Thyroid gland (tissue), 4 donors: Measurements from ENCODE around the gene RBMS2. TPM values are rescaled to one million over a fixed set of nuclear protein-coding genes. Genes with fewer than 3 reads are reported as not detected.
A peak's percentile ranks its signal among the peaks of the same experiment; 100 is the strongest.
"Not testable (repeated sequence)": the region's sequence is repeated elsewhere in the genome, so short reads cannot be mapped to it uniquely, and the experiment has no call there.

Experiments
- DNase-seq, 2 donors: peaks; one replicate each; pipeline ENCODE4 v3.0.0-alpha.2; 2019
- H3K27ac ChIP-seq, 3 donors: fragments of 200-600 bp; sonication (generic); 1 replicate in 2 of 3; 2 replicates in 1 of 3; pipeline ENCODE4 v1.5.1; 2016 to 2019; ENCODE audit warnings: mild to moderate bottlenecking in 1 of 3, moderate library complexity in 1 of 3
- H3K27me3 ChIP-seq: fragments of 200-600 bp; sonication (generic); one replicate; pipeline ENCODE4 v1.5.1; 2019
- H3K36me3 ChIP-seq, 2 donors: fragments of 200-600 bp; sonication (generic); one replicate each; pipeline ENCODE4 v1.5.1; 2016 to 2019
- H3K4me1 ChIP-seq, 2 donors: fragments of 200-600 bp; sonication (generic); one replicate each; pipeline ENCODE4 v1.5.1; 2017 to 2019
- H3K4me3 ChIP-seq, 3 donors: fragments of 200-600 bp; sonication (generic); replicated peaks in 1 of 3; 1 replicate in 2 of 3; 2 replicates in 1 of 3; pipeline ENCODE4 v1.5.1; 2016; ENCODE audit warnings: mild to moderate bottlenecking in 1 of 3
- H3K9me3 ChIP-seq: fragments of 200-600 bp; sonication (generic); one replicate; pipeline ENCODE4 v1.5.1; 2017
- CTCF ChIP-seq, 6 experiments: fragments of 200-600 bp in 3 of 6; fragments of 450-650 bp in 3 of 6; sonication (generic) in 3 of 6; IDR thresholded peaks; one replicate each; pipeline ENCODE4 v1.5.1; 2016 to 2019; ENCODE audit warnings: antibody characterized with exemption in 6 of 6, mild to moderate bottlenecking in 2 of 6, inconsistent platforms in 1 of 6, moderate library complexity in 1 of 6
- POLR2A ChIP-seq, 2 donors: fragments of 450-650 bp; IDR thresholded peaks; one replicate each; pipeline ENCODE4 v1.6.1; 2017; ENCODE audit warnings: antibody characterized with exemption in 2 of 2, mild to moderate bottlenecking in 2 of 2, moderate library complexity in 1 of 2
- WGBS, 2 donors: methylation state at CpG; one replicate each; pipeline ENCODE4 v1.1.5; 2017; 5-methylcytosine and 5-hydroxymethylcytosine counted together
- intact Hi-C: fragments of 100-400 bp; cut with DNase I; formaldehyde crosslinking; loops from one replicate; pipeline ENCODE4 v1.15.1; 2023
- total RNA-seq, 4 donors: library from RNA; depleted of rRNA; stranded (reverse); fragments of >200 nt; gene quantifications; one replicate each; pipeline ENCODE4 v1.2.3, GENCODE V29; 2016

The RBMS2 gene
- total RNA-seq, 4 donors from 2014 or later, result 39.8 to 58.3 (median 50.2) TPM

DNA sequence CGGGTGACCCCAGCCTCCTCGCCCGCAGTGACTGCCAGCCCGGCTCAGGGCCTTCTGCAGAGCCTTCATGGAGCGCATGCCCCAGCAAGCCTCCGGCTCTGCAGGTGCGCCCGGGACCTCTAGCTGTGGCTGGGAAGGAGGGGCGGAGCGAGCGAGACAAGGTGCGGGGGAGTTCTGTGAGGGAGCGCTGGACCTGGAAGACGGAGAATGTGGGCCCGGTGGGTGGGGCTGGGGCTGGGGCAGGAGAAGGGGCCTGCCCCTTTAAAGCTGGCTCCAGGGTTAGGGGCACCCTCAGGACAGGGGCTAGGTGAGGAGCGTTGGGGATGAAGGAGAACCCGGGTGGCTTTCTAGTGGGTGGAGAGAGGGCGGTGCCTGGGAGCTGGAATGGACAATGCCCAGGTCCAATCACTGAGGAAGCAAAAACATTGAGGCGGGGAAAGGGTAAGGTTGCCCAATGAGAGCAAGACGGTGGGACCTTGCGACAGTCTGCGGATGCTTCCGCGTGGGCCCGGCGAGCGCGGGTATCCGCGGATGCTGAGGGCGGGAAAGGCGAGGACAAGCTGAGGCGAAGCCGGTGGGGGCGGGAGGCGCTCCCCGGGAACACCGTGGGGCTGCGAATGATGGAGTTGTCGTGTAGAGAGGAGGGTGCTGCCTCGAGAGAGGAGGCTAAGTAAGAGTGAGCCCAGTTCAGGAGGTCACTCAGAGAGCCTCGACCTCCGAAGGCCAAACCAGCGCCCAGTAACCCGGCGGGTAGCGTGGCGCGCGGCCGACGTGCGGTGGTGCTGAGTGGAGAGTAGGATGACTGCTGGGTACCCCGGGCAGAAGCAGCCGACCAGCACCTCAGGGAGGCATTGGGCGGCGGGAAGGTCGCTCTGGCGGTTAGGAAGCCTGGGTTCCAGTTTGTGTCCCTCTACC, 33.3 kb upstream of the RBMS2 start, which contains the start of gene GLS2:
Gene GLS2 (minus strand): TSS at position 121 of the 915 bp plus-strand sequence. CDS start 43 bp downstream, at position 78.
- 20 to 22% methylated on average over 47 to 49 of the region's 59 CpGs for WGBS, 2 donors
- Histone ChIP-seq H3K9me3 (no peaks in the 10 kb centered on the region), H3K27ac (peak within 1 kb of the TSS in 2 of 3 donors; percentile 18 to 39), H3K27me3 (no peaks in the 10 kb centered on the region), H3K4me1 (peaks cover 4 to 6% of the 10 kb centered on the region in 2 donors), H3K4me3 (peak within 1 kb of the TSS; percentile 6 to 57 (median 41)), H3K36me3 (no peaks in the 10 kb centered on the region)
- intact Hi-C loops, result no loop called here
- no peak for TF ChIP-seq CTCF (IDR thresholded peaks at IDR 0.05)
- peak in 1 of 2 donors; percentile 38 for TF ChIP-seq POLR2A (IDR thresholded peaks at IDR 0.05)
- DNase-seq, result peak; percentile 78 to 81

DNA sequence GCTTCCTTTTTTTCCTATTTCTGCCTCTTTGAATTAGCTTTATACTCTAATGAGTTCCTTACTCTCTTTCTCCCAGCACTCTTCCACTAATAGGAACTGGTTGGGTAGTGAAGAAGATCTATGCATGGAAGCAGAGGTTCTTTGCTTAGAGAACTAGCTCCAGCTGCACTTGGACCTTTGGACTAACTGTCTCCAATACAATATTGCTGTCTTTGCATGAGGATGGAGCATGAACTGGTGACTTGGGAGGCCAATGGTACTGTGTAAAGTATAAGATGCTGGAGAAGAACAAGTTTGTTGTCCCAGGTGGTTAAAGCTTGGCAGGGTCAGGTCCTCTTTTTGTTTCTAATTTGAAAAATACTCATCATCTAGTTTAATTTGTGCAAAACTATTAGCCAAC, 31.3 kb upstream of the RBMS2 start:
- DNase-seq, result no peak
- Histone ChIP-seq H3K9me3 (no peaks in the 10 kb centered on the region), H3K27me3 (no peaks in the 10 kb centered on the region), H3K36me3 (no peaks in the 10 kb centered on the region), H3K27ac (no peak overlapping the region), H3K4me1 (peaks cover 4 to 6% of the 10 kb centered on the region in 2 donors), H3K4me3 (no peak overlapping the region)
- no peak for TF ChIP-seq POLR2A (IDR thresholded peaks at IDR 0.05)
- no peak for TF ChIP-seq CTCF (IDR thresholded peaks at IDR 0.05)
- intact Hi-C loops, result no loop called here

GRCh38 chr12:56493409-56494105, 28.1 kb upstream of the RBMS2 start:
- H3K36me3 ChIP-seq, H3K4me1 ChIP-seq, H3K27me3 ChIP-seq, H3K27ac ChIP-seq, H3K4me3 ChIP-seq, H3K9me3 ChIP-seq, intact Hi-C loops, DNase-seq: not testable (repeated sequence)
- WGBS, 2 donors, result 90 to 92% methylated on average over 13 to 19 of the region's 31 CpGs

DNA sequence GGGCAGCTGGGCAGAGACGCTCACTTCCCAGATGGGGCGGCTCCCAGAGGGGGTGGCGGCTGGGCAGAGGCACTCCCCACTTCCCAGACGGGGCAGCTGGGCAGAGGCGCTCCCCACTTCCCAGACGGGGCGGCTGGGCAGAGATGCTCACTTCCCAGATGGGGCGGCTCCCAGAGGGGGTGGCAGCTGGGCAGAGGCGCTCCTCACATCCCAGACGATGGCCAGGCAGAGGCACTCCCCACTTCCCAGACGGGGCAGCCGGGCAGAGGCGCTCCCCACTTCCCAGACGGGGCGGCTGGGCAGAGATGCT, 27.6 kb upstream of the RBMS2 start:
- H3K36me3 ChIP-seq, H3K9me3 ChIP-seq, H3K27ac ChIP-seq, H3K4me3 ChIP-seq, intact Hi-C loops, H3K27me3 ChIP-seq, DNase-seq, H3K4me1 ChIP-seq: not testable (repeated sequence)
- WGBS, 2 donors, result no CpG with 5 or more reads among the region's 15 CpGs

DNA sequence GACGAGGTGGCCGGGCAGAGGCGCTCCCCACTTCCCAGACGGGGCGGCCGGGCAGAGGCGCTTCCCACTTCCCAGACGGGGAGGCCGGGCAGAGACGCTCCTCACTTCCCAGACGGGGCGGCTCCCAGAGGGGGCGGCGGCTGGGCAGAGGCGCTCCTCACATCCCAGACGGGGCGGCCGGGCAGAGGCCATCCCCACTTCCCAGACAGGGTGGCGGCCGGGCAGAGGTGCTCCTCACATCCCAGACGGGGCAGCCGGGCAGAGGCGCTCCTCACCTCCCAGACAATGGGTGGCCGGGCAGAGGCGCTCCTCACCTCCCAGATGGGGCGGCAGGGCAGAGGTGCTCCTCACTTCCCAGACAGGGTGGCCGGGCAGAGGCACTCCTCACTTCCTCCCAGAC, 27.1 kb upstream of the RBMS2 start:
- H3K27ac ChIP-seq, H3K9me3 ChIP-seq, H3K27me3 ChIP-seq, H3K4me1 ChIP-seq, H3K4me3 ChIP-seq, intact Hi-C loops, DNase-seq, H3K36me3 ChIP-seq: not testable (repeated sequence)
- 91 to 96% methylated on average over 7 to 23 of the region's 27 CpGs for WGBS, 2 donors

DNA sequence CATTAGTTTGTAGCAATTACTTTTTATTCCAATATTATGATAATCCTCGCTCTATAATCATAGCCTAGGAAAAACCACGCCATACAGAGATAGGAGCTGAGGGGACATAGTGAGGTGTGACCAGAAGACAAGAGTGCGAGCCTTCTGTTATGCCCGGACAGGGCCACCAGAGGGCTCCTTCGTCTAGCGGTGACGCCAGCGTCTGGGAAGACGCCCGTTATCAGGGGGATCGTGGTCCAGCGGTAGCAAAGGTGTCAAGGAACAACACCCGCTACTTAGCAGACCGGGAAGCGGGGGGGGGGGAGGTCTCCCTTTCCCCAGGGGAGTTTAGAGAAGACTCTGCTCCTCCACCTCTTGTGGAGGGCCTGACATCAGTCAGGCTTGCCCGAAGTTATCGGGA, 24.9 kb upstream of the RBMS2 start:
- H3K36me3 ChIP-seq, H3K9me3 ChIP-seq, intact Hi-C loops, H3K27ac ChIP-seq, H3K4me3 ChIP-seq, H3K4me1 ChIP-seq, H3K27me3 ChIP-seq: not testable (repeated sequence)
- TF ChIP-seq CTCF (IDR thresholded peaks at IDR 0.05), result peak; percentile 14 to 48 (median 18)
- 9 to 14% methylated on average over 5 to 13 of the region's 17 CpGs for WGBS, 2 donors
- peak; percentile 57 to 66 for DNase-seq

DNA sequence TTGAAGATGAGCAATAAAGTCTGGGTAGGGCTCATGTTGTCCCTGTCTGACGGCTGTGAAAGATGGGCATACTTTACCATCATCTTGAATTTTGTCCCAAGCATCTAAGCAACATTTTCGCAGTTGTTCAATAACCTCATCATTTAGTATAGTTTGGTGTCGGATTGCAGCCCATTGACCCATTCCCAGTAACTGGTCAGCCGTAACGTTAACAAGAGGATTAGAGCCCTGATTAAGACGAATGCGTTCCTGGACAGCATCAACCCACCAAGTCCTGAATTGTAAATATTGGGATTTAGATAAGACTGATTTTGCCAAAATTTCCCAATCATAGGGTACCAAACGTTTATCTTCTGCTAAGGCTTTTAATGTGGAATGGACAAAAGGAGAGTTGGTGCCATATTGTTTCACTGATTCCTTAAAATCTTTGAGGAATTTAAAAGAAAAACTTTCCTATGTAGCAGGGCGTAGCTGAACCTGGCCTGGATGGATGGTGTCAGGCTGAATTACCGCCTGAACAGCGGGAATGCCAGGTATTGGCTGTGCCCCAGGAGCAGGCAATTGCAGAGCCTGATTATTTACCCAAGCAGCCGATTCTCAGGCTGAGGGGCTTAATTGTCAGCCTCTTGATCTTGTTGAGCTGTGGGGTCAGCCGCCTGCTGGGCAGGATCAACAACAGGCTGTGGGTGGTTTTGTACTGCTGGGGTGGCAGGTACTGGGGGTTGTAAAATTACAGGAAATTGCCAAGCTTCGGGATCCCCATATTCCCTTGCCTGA, 23.3 kb upstream of the RBMS2 start:
- H3K27ac ChIP-seq, H3K4me3 ChIP-seq, intact Hi-C loops, H3K9me3 ChIP-seq, H3K36me3 ChIP-seq, H3K27me3 ChIP-seq, H3K4me1 ChIP-seq: not testable (repeated sequence)
- 53% methylated on average over 14 of the region's 14 CpGs for WGBS, 2 donors
- DNase-seq, result peak; percentile 10 to 38

- intact Hi-C loops, H3K4me1 ChIP-seq, DNase-seq, H3K36me3 ChIP-seq, H3K27ac ChIP-seq, H3K27me3 ChIP-seq, H3K4me3 ChIP-seq, H3K9me3 ChIP-seq: not testable (repeated sequence)
- 87 to 90% methylated on average over 9 of the region's 9 CpGs for WGBS, 2 donors
These were observed 22.2 kb upstream of the RBMS2 start for GRCh38 chr12:56499452-56499851.

DNA sequence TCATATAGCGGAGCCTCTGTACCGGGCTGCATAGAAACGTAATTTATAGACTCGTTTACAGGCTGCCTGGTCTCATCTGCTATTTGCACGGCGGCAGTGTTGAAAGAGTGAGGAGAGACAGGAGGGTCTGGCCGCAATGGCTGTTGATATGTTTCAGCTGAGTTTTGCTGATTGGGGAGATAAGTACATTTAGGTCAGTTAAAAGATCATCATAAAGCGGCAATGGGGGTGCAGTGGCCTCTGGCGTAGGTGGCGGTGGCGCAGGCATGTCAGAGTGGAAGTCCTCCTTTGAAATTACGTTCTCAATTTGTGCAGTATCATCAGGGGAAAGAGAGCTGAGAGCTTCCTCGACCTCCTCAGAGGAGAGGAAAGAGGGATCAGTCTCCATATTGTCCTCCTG, 21.7 kb upstream of the RBMS2 start:
- H3K9me3 ChIP-seq, H3K27me3 ChIP-seq, H3K4me1 ChIP-seq, H3K27ac ChIP-seq, DNase-seq, H3K4me3 ChIP-seq, intact Hi-C loops, H3K36me3 ChIP-seq: not testable (repeated sequence)
- 87 to 93% methylated on average over 13 of the region's 13 CpGs for WGBS, 2 donors
